DMS 273 (cell line): ENCODE results near the gene GPR152.
A peak's percentile ranks its signal among the peaks of the same experiment; 100 is the strongest.
"Not testable (repeated sequence)": the region's sequence is repeated elsewhere in the genome, so short reads cannot be mapped to it uniquely, and the experiment has no call there.

ENCODE experiments used
- DNase-seq: peaks from one replicate; lab custom pipeline; 2025; ENCODE audit not compliant: unreplicated experiment; lab: John Stamatoyannopoulos, UW

The GPR152 gene

GRCh38 chr11:67410984-67411784, 41.3 kb downstream of the GPR152 start:
- no peak for DNase-seq

DNA sequence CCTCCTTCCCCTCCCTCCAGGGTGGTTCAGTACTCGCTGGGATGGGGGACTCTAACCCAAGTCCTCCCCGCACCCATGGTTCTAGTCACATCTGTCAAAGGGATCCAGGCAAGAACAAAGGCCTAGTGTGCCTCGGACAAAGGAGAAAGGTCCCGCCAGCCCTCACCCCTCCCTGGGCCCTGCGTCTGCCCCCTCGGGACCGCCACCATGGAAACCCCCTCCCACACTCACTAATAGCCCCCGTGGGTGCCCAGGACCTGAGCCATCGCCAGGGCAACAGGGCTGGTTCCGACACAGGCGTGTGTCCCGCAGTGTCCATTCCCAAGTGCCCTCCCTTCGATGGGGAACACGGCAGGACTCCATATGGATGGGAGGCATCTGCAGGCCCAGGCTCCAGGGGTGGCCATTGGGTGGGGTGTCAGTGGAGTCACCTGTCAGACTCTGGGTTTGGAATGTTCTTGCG, 42.1 kb downstream of the GPR152 start:
- DNase-seq: no peak

GRCh38 chr11:67409781-67410368, 42.7 kb downstream of the GPR152 start:
- peak; percentile 36 for DNase-seq

DNA sequence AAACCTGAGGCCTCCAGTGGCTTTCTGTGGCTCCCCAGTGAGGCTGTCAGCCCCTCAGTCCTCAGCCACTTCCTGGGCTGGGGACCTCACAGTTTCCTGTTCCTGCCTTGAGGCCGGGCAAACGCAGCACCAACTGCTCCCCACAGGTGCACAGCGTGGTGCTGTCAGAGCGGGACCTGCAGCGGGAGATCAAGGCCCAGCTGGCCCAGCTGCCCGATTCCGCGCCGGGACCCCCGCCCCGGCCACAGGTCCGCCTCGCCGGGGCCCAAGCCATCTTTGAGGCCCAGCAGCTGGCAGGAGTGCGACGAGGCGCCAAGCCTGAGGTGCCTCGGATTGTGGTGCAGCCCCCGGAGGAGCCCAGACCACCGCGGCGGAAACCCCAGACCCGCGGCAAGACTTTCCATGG, 43.3 kb downstream of the GPR152 start:
- DNase-seq: no peak

DNA sequence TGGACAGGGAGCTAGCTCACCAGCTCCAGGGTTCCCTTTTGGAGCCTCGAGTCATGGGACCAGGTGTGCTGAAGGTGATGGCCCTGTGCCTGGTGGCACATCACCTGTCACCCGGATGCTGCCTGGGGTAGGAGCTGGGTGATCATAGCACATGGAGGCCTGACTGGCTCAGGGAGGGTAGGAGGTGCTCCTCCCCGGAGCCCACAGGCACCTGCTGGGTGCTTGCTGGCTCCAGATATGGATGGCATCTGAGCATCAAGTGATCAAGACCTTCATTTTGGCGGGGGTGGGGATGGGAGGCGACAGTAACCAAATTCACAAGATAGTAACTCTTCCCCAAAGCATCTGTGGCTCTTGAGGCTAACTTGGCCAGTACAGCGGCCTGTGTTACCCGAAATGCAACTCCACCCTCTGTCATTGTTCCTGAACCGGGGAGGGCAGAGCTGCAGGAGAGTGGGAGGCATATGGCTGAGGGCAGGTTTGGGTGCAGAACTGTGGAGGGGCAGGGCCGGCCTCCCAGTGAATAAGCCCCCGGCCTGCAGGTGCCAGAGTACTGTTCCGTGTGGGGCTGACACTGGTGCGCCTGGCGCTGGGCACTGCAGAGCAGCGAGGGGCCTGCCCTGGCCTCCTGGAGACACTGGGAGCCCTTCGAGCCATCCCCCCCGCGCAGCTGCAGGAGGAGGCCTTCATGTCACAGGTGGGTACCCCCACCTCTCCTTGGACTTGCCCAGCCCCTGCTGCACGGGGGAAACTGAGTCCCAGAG, 43.9 kb downstream of the GPR152 start:
- DNase-seq: no peak

GRCh38 chr11:67407688-67408163, 44.8 kb downstream of the GPR152 start:
- no peak for DNase-seq

- peak; percentile 24 for DNase-seq
Measured at GRCh38 chr11:67406969-67407687, 45.4 kb downstream of the GPR152 start.

GRCh38 chr11:67406420-67406968, 46.0 kb downstream of the GPR152 start:
- no peak for DNase-seq

GRCh38 chr11:67405688-67406339, 46.7 kb downstream of the GPR152 start:
- DNase-seq: no peak

- DNase-seq: no peak
Measured at GRCh38 chr11:67405196-67405567, 47.3 kb downstream of the GPR152 start.

DNA sequence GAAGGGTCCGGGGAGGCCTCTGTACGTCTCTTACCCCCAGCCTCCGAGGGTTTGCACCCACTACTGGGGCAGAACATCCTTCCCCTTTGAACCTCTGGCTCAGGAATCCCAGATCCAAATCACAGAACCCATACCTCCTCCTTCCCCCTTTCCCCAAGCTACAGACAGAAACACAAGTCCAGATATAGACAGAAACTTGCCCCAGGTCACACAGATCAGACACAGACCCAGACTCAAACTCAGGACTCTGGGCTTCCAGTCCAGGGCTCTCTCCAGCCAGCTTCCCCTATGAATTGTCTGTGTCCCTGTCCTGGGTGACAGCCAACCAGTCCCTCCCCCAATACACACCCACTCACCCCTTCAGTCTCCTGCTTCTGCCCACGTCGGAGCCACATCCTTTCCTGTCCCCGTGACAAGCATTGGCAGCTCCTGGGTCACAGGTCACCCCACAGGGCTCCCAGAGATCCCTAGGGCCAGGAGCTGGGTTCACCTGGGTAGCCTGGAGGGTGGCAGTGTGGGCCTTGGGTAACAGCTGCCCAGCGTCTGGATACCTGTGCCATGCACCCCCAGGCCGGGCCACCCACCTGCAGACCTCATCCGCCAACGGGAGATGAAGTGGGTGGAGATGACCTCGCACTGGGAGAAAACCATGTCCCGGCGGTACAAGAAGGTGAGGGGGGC, 47.9 kb downstream of the GPR152 start:
- DNase-seq: no peak

DNA sequence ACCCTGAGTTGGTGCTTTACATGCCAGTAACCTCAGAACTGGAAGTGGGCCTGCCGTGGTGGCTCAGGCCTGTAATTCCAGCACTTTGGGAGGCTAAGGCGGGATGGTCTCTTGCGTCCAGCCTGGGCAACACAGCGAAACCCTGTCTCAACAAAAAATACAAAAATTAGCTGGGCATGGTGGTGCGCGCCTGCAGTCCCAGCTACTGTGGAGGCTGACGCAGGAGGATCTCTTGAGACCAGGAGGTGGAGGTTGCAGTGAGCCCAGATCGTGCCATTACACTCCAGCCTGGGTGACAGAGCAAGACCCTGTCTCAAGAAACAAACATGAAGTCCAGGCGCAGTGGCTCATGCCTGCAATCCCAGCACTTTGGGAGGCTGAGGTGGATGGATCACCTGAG, 49.4 kb downstream of the GPR152 start:
- DNase-seq: not testable (repeated sequence)

DNA sequence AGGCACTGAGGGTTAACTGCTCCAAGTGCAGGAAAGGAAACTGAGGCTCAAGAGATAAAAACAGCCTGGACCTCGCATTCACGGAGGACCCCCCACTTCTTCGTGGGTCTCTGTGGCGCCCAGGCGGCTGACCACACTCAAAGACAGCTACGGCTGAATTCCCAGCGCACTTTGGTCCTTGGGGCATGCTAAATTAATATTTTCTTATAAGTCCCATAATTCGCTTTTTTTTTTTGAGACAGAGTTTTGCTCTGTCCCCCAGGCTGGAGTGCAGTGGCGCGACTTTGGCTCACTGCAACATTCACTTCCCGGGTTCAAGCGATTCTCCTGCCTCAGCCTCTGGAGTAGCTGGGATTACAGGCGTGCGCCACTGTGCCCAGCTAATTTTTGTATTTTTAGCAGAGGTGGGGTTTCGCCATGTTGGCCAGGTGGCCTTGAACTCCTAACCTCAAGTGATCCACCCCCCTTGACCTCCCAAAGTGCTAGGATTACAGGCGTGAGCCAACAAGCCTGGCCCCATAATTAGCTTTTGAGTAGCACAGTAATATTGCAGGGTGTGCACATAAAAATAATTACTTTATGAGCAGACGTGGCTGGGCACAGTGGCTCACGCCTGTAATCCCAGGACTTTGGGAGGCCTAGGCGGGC, 50.2 kb downstream of the GPR152 start:
- not testable (repeated sequence) for DNase-seq

DNA sequence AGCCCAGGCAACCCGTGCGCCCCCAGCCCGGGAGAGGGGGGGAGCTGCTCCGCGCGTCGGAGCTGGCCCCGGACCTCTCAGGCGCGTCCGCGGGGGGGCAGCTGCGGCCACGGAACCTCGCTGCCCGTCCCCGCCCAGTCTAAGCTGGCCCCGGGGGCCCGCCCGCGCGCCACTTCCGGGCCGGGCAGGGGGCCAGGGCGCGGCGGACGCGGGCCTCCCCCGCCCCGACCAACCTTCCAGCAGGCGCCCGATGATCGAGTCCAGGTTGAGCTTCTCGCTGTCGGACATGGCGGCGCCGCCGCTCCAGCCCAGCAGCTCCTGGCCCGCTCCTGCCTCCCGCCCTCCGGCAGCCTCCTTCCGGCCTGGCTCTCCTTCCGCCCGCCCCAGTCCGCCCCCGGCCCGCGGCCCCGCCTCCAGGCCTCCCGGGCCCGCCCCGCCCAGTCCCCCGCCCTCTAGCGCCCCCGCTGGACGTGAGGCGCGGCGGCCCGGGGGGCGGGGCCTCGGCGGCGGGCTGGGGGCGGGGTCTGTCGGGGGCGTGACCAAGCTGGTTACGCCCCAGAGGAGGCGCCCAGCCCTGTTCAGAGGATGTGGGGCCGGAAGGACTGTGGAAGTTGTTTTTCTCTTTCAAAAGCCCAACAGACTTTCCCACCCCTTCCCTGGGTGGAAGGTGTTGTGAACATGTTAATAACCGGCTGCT, 50.9 kb downstream of the GPR152 start, which contains the start of gene PPP1CA:
TSS of gene PPP1CA (minus strand) at position 364 of the 697 bp plus-strand sequence. CDS start at position 288, 76 bp downstream.
- DNase-seq: peak; percentile 91
